A673 (cell line): ENCODE data around the gene PRKG1.

ENCODE experiments used
- EZH2 ChIP-seq: fragments of 200-600 bp; sonication (generic); IDR thresholded peaks from 2 replicates; pipeline ENCODE4 v1.6.1; 2017; ENCODE audit warnings: borderline replicate concordance, low read depth, mild to moderate bottlenecking, mixed read lengths, antibody characterized with exemption, low read length; ENCODE audit not compliant: poor library complexity, severe bottlenecking
- TF ChIP-seq, protein P1 (sequence below): fragments of 300-800, 200-600 bp; sonication (generic); conservative IDR thresholded peaks from 2 replicates; pipeline ENCODE4 v1.5.1; 2017; ENCODE audit warnings: low read depth, mild to moderate bottlenecking, antibody characterized with exemption, low read length, moderate library complexity, mixed read lengths

DNA sequence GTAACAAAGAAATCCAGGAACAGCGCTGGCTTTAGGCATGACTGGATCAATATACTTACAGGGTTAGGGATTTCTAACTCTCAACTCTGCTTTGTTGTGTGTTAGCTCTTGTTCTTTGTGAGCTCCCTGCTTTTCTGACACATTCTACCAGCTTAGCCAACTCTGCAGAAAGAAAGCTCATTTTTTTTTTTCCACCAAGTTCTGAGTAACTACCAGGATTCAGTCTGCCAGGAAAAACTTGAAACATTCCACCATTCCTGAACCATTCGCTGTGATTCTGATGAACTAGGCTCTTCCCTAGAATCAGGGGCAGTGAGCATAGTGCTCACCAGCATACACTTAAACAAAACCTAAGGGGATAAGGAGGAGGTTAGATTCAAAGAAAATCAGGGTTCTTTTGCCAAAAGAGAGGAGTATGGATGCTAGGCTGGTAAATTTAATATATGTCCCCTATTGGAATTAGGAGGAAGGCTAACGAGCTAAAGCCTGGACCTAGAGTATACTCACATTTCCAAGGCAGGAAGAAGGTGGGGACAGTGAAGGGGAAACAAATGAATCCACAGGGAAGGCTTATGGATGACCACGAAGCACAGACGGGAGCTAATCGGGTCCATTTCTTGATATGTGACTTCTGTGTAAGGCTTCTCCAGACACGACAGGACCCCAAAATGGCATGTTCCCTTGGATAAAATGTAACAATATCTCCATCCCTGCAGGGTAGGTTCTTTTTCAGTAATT lies 183.4 kb downstream of the PRKG1 start:
- no peak for TF ChIP-seq EZH2
- TF ChIP-seq, protein P1, sequence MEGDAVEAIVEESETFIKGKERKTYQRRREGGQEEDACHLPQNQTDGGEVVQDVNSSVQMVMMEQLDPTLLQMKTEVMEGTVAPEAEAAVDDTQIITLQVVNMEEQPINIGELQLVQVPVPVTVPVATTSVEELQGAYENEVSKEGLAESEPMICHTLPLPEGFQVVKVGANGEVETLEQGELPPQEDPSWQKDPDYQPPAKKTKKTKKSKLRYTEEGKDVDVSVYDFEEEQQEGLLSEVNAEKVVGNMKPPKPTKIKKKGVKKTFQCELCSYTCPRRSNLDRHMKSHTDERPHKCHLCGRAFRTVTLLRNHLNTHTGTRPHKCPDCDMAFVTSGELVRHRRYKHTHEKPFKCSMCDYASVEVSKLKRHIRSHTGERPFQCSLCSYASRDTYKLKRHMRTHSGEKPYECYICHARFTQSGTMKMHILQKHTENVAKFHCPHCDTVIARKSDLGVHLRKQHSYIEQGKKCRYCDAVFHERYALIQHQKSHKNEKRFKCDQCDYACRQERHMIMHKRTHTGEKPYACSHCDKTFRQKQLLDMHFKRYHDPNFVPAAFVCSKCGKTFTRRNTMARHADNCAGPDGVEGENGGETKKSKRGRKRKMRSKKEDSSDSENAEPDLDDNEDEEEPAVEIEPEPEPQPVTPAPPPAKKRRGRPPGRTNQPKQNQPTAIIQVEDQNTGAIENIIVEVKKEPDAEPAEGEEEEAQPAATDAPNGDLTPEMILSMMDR: no peak
